ENCODE results near the gene ACOT13. TPM values are rescaled to one million over a fixed set of nuclear protein-coding genes. Genes with fewer than 3 reads are reported as not detected.
"Not testable (repeated sequence)": the region's sequence is repeated elsewhere in the genome, so short reads cannot be mapped to it uniquely, and the experiment has no call there.

ACOT13 gene
- total RNA-seq, 4 donors from 2014 or later, result 5.8 to 9.4 (median 7.2) TPM

GRCh38 chr6:24720131-24720603, 53.3 kb downstream of the ACOT13 start:
- H3K9me3 ChIP-seq, result no peaks in the 10 kb centered on the region
- peak overlapping the region; percentile 98 to 99 (median 99) for H3K27ac ChIP-seq (replicated peaks in 1 of 4)
- no peaks in the 10 kb centered on the region for H3K27me3 ChIP-seq
- peak overlapping the region; percentile 75 to 97 (median 91) for H3K4me3 ChIP-seq
- under 1% methylated on average over 37 of the region's 39 CpGs for WGBS
- TF ChIP-seq CTCF (IDR thresholded peaks at IDR 0.05) (no peak), POLR2A (IDR thresholded peaks at IDR 0.05; ENCODE audit: low read depth) (no peak), POLR2AphosphoS5 (IDR thresholded peaks at IDR 0.05) (peak in 1 of 2 donors; percentile 27), EP300 (IDR thresholded peaks at IDR 0.05) (no peak)
- DNase-seq (ENCODE audit: extremely low spot score), result no peak
- H3K36me3 ChIP-seq, result peaks cover 0 to 10% (median 5%) of the 10 kb centered on the region in 4 donors
- peaks cover 15 to 47% (median 43%) of the 10 kb centered on the region in 4 donors for H3K4me1 ChIP-seq
- intact Hi-C loops (cut with DNase I), result no loop called here

GRCh38 chr6:24720604-24721460, 54.0 kb downstream of the ACOT13 start:
- WGBS, result under 1% methylated on average over 43 of the region's 60 CpGs
- peak; percentile 100 for DNase-seq (ENCODE audit: extremely low spot score)
- intact Hi-C loops (cut with DNase I), result no loop called here

GRCh38 chr6:24721461-24722215, 54.8 kb downstream of the ACOT13 start:
- Histone ChIP-seq H3K4me1 (peaks cover 3 to 32% (median 29%) of the 10 kb centered on the region in 4 donors), H3K27ac (replicated peaks in 1 of 4) (peak overlapping the region; percentile 98 to 99 (median 99)), H3K9me3 (no peaks in the 10 kb centered on the region), H3K4me3 (peak overlapping the region; percentile 75 to 97 (median 91)), H3K36me3 (no peaks in the 10 kb centered on the region), H3K27me3 (no peaks in the 10 kb centered on the region)
- no peak for DNase-seq (ENCODE audit: extremely low spot score)
- intact Hi-C loops (cut with DNase I), result no loop called here
- WGBS, result 2% methylated on average over 26 of the region's 26 CpGs
- no peak for TF ChIP-seq CTCF (IDR thresholded peaks at IDR 0.05)
- peak; percentile 70 for TF ChIP-seq POLR2A (IDR thresholded peaks at IDR 0.05; ENCODE audit: low read depth)
- TF ChIP-seq EP300 (IDR thresholded peaks at IDR 0.05), result no peak
- TF ChIP-seq POLR2AphosphoS5 (IDR thresholded peaks at IDR 0.05), result peak; percentile 75 to 97

More at GRCh38 chr6:24720604-24721460, 54.0 kb downstream of the ACOT13 start:
- peaks cover 0 to 4% (median 2%) of the 10 kb centered on the region in 4 donors for H3K36me3 ChIP-seq
- peak overlapping the region; percentile 75 to 97 (median 91) for H3K4me3 ChIP-seq
- peak overlapping the region; percentile 98 to 99 (median 99) for H3K27ac ChIP-seq (replicated peaks in 1 of 4)
- peaks cover 10 to 40% (median 37%) of the 10 kb centered on the region in 4 donors for H3K4me1 ChIP-seq
- TF ChIP-seq CTCF (IDR thresholded peaks at IDR 0.05), result no peak
- TF ChIP-seq POLR2AphosphoS5 (IDR thresholded peaks at IDR 0.05), result peak; percentile 93 to 100
- peak; percentile 99 for TF ChIP-seq POLR2A (IDR thresholded peaks at IDR 0.05; ENCODE audit: low read depth)
- no peaks in the 10 kb centered on the region for H3K9me3 ChIP-seq
- no peaks in the 10 kb centered on the region for H3K27me3 ChIP-seq

GRCh38 chr6:24723270-24723669, 56.4 kb downstream of the ACOT13 start:
- TF ChIP-seq EP300 (IDR thresholded peaks at IDR 0.05) (no peak), POLR2A (IDR thresholded peaks at IDR 0.05; ENCODE audit: low read depth) (no peak), CTCF (IDR thresholded peaks at IDR 0.05) (no peak), POLR2AphosphoS5 (IDR thresholded peaks at IDR 0.05) (no peak)
- DNase-seq (ENCODE audit: extremely low spot score), result no peak
- Histone ChIP-seq H3K4me1 (peaks cover 0 to 16% (median 13%) of the 10 kb centered on the region in 4 donors), H3K36me3 (no peaks in the 10 kb centered on the region), H3K27me3 (peaks cover 0 to 3% (median 0%) of the 10 kb centered on the region in 4 donors), H3K27ac (replicated peaks in 1 of 4) (no peak overlapping the region), H3K4me3 (no peak overlapping the region), H3K9me3 (no peaks in the 10 kb centered on the region)
- intact Hi-C loops (cut with DNase I), result no loop called here
- 94% methylated on average over 3 of the region's 3 CpGs for WGBS

- H3K27ac ChIP-seq (replicated peaks in 1 of 4); H3K27me3 ChIP-seq; H3K4me1 ChIP-seq; intact Hi-C loops (cut with DNase I); H3K36me3 ChIP-seq; H3K4me3 ChIP-seq; H3K9me3 ChIP-seq; DNase-seq (ENCODE audit: extremely low spot score): not testable (repeated sequence)
- 95% methylated on average over 3 of the region's 3 CpGs for WGBS
Measured at GRCh38 chr6:24730653-24731052, 63.8 kb downstream of the ACOT13 start.

- WGBS, result 88% methylated on average over 5 of the region's 6 CpGs
- H3K27ac ChIP-seq (replicated peaks in 1 of 4); H3K27me3 ChIP-seq; H3K9me3 ChIP-seq; DNase-seq (ENCODE audit: extremely low spot score); H3K4me3 ChIP-seq; H3K4me1 ChIP-seq; intact Hi-C loops (cut with DNase I); H3K36me3 ChIP-seq: not testable (repeated sequence)
Measured at GRCh38 chr6:24731456-24732134, 64.7 kb downstream of the ACOT13 start.

Data from esophagus muscularis mucosa (tissue), 4 donors.